Esophagus muscularis mucosa (tissue), 4 donors: ENCODE measurements around the gene IL31.

Experiments
- EP300 ChIP-seq: sonication (generic); formaldehyde crosslinking; IDR thresholded peaks from one replicate; pipeline ENCODE4 v1.6.1; 2017; ENCODE audit warnings: antibody characterized with exemption
- POLR2A ChIP-seq: fragments of 450-650 bp; IDR thresholded peaks from one replicate; pipeline ENCODE4 v1.6.1; 2017; ENCODE audit warnings: antibody characterized with exemption, moderate library complexity, mild to moderate bottlenecking, low read depth
- POLR2AphosphoS5 ChIP-seq, 2 donors: sonication (generic); formaldehyde crosslinking; IDR thresholded peaks; one replicate each; pipeline ENCODE4 v1.6.1; 2017; ENCODE audit warnings: antibody characterized with exemption in 2 of 2
- TF ChIP-seq, protein P1 (sequence below), 3 experiments: fragments of 200-600 bp in 2 of 3; fragments of 450-650 bp in 1 of 3; sonication (generic) in 2 of 3; IDR thresholded peaks; one replicate each; pipeline ENCODE4 v1.5.1; 2017 to 2019; ENCODE audit warnings: antibody characterized with exemption in 3 of 3, mild to moderate bottlenecking in 2 of 3, moderate library complexity in 1 of 3

DNA sequence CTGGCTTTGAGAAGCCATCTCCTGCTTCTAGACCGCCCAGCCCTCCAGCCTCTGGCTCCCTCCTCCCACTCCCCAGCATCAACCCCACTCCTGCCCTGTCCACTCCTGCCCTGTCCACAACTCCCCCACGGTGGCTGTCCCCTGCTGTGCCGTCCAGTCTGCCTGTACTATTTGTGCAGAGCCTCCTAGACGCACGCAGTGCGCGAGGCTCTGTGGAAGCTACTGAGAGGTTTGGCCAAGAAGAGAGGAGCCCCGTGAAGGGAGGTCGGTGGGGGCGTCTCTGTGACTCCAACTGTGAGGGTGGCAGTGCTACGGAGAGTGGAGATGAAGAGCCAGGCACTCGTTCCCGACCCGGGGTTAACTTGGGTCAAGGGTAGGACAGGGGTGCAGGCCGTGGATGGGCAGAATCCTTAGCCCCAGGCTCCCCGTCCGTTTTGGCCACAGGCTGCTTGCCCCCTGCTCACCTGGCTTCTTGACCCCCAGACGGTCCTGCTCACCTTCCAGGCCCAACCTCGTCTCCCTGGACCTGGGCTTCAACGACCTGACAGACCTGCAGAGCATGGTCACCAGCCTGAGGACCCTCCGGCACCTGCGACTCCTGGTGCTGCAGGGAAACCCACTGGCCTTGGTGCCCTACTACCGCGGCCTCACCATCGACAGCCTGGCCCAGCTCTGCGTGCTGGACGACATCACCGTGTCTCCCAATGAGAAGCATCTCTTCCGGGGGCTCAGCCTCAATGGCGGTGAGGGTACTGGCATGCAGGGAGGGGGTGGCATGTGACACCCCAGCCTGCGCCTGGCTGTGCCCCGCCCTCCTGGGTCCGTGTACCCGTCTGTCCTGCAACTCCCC lies 15.8 kb upstream of the IL31 start:
- no peak for TF ChIP-seq POLR2A
- TF ChIP-seq, protein P1, sequence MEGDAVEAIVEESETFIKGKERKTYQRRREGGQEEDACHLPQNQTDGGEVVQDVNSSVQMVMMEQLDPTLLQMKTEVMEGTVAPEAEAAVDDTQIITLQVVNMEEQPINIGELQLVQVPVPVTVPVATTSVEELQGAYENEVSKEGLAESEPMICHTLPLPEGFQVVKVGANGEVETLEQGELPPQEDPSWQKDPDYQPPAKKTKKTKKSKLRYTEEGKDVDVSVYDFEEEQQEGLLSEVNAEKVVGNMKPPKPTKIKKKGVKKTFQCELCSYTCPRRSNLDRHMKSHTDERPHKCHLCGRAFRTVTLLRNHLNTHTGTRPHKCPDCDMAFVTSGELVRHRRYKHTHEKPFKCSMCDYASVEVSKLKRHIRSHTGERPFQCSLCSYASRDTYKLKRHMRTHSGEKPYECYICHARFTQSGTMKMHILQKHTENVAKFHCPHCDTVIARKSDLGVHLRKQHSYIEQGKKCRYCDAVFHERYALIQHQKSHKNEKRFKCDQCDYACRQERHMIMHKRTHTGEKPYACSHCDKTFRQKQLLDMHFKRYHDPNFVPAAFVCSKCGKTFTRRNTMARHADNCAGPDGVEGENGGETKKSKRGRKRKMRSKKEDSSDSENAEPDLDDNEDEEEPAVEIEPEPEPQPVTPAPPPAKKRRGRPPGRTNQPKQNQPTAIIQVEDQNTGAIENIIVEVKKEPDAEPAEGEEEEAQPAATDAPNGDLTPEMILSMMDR (IDR thresholded peaks at IDR 0.05): no peak
- no peak for TF ChIP-seq EP300
- TF ChIP-seq POLR2AphosphoS5 (IDR thresholded peaks at IDR 0.05): no peak
